NCI-H774 (cell line): ENCODE measurements around the gene ZBTB17.

ENCODE experiments used
- DNase-seq: peaks from one replicate; lab custom pipeline; 2025; lab: John Stamatoyannopoulos, UW

ZBTB17 gene

GRCh38 chr1:15960808-15961207 is 15.1 kb downstream of the ZBTB17 start:
- DNase-seq: no peak

DNA sequence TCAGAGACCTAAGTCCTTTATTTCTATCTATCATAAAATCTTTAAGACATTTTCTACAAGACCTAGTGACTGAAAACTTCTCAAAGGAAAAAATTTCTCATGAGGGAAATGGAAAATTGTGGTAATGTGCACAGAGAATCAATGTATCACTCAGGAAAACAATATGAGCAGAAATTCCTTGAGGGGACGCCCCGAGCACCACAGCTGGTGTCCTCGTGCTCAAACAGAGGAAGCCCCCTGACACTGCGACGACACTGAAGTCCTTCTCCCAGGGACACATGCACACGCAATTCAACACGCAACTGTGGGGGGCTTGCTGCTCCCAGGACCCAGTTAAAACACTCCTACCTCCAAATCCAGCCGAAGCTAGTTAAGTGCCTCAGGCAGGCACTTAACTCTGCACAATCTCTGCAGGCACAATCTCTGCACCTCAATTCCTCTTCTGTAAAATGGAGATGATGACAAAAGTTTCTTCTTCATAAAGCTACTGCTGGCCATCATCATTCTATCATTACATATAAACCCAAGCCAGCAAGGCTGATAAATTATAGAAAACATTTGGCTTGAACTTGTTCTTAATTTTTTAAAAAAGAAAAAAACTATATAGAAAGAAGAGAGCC is 16.0 kb downstream of the ZBTB17 start:
- DNase-seq: no peak

GRCh38 chr1:15959424-15959823 is 16.5 kb downstream of the ZBTB17 start:
- no peak for DNase-seq

DNA sequence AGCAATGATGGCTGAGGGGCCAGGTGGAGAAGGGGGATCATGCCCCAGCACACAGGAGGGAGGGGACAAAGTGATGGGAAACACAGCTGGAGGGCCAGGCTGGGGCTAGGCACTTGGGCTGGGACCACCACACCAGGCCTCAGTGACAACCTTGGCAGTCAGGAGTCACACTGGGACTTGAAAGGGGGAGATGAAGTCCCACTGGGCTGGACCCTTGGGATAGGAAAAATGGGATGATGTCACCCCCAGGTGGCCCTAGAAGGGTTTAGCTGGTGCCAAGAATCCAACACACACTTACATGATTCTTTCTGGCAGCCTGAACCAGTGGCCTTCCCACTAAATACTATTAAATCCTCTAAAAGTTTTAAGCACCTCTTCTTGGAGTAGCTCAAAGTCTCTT is 17.1 kb downstream of the ZBTB17 start:
- no peak for DNase-seq

- no peak for DNase-seq
Observed at GRCh38 chr1:15958111-15958510, 17.8 kb downstream of the ZBTB17 start.

DNA sequence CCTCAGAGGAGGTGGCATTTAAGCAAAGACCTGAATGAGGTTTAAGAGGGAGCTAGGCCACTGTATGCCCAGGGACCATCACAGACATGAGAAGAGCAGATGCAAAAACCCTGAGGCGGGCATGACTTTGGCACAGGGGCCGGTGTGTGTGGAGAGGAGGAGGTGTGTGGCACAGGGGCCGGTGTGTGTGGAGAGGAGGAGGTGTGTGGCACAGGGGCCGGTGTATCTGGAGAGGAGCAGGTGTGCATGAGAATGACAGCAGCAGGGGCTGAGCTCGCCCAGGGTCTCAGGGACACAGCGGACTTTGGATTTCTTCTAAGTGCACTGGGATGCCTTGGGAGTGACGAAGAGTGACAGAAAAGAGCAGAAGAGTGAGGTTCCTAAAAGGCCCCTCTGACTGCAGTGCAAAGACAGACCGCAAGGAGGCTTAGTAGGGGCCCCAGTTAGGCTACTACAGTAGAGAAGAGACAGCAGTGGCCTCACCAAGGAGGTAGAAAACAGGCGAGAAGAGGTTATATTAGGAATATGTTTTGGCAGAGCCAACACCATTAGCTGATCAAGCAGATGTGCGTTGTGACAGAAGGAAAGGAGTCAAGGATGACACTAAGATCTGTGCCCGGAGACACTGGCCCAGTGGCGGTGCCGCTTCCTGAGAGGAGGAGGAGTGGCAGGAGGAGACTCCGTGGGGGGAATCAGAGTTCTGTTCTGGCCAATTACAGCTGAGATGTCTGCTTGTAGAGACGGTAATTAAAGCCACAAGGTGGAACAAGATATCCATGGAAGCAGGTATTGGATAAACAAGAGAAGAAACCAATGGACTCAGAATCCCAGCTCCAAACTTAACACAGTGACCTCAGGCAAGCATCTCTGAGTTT is 18.4 kb downstream of the ZBTB17 start:
- no peak for DNase-seq

DNA sequence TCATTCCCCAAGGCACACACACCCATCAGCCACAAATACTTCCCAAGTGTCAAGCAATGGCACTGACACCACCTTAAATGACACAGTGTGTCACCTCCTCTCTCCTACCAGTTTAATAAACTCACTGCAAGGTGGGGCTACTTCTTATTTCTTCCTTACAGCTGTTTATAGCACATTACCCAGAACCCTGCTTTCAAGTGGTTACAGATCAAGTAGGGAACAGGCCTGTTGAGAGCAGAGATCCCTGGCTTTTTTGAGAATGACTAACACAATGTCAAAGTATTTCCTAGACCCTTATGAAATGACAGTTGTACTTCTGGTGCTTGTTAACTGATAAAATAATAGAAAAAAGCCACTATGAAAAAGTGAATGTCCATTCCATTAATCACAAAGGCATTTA is 19.8 kb downstream of the ZBTB17 start:
- no peak for DNase-seq

GRCh38 chr1:15955552-15955951 is 20.3 kb downstream of the ZBTB17 start:
- no peak for DNase-seq

GRCh38 chr1:15954316-15954715 is 21.6 kb downstream of the ZBTB17 start:
- DNase-seq: no peak

DNA sequence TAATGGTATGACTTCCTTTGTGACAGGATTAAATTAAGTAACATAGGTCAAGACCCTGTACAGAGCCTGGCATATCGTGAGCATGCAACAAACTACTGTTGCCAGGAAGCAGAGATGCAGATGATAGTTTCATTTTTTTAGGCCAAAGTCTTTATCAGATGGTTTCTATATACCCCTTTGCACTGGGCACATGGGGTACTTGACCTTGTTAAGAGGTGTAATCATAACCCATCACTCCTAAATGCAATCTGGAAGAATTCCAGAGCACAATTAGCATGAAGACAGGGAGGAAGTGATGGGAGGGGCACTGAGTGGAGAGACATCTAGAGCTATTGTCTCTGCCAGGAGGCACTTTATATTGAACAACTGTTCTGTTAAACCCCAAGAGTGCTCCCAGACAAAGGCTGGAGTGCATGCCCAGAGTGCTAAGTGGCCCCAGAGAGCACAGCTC is 22.1 kb downstream of the ZBTB17 start:
- DNase-seq: peak; percentile 71

DNA sequence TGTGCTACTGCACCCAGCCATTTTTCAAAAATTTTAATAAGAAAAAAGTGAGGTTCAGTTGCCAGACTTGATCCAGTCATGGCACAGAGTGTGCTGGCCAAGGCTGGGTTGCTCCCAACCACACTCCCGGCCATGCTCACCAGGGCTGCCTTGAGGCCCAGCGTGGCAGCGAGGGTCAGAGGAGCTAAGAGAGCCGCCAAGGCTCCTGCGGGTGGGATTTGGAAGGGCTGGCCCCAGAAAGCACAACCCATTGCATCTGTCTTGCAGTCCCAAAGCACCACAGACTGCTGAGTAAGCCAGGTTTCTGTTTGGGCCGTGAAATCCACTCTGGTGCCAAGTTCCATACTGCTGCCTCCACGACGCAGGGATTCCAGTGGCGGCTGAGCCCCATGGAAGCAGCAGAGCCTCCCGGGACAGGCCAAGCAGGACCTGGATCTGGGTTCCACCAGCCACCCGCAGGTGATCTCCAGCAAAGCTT is 22.6 kb downstream of the ZBTB17 start:
- DNase-seq: no peak

DNA sequence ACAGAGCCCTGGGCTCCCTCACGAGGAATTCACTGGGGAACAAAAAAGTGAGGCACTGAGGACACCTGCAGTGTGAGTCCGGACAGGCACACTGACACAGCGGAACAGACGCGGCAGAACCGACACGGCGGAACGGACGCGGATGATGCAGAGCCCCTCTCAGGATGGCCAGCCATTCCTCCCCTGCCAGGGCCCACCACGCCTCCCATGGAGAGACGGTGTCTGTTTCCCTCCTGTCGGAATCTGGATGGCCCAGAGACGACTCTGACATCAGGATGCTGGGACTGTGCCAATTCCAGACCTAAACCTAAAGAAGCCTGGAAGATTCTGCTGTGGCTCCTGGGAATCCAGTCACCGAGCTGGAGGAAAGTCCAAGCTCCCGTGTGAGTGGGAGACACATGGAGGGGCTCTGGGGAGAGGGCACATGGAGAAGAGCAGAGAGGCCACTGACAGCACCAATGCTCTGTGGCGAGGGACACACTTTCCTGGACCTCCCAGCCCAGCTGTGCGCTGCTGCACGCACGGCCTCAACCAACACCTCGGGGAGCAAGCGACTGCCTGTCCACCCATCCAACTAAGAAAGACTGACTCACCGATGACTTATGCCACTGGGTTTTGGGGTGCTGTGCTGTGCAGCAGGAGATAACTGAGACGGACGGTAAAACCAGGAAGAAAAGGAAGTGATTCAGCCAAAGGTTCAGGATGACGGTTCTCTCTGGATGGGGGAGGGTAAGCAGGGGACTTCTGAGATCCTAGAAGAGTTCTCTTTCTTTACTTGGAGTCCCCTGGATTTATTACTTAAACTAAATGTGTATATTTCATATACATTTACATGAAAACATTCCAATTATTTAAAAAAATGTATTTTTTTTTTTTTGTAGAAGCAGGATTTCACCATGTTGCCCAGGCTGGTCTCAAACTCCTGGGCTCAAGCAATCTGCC is 23.3 kb downstream of the ZBTB17 start:
- no peak for DNase-seq

GRCh38 chr1:15951341-15952153 is 24.4 kb downstream of the ZBTB17 start:
- no peak for DNase-seq

GRCh38 chr1:15950763-15951295 is 25.1 kb downstream of the ZBTB17 start:
- DNase-seq: no peak

GRCh38 chr1:15950302-15950701 is 25.6 kb downstream of the ZBTB17 start:
- DNase-seq: no peak

- no peak for DNase-seq
Observed at GRCh38 chr1:15949453-15950245, 26.3 kb downstream of the ZBTB17 start.

DNA sequence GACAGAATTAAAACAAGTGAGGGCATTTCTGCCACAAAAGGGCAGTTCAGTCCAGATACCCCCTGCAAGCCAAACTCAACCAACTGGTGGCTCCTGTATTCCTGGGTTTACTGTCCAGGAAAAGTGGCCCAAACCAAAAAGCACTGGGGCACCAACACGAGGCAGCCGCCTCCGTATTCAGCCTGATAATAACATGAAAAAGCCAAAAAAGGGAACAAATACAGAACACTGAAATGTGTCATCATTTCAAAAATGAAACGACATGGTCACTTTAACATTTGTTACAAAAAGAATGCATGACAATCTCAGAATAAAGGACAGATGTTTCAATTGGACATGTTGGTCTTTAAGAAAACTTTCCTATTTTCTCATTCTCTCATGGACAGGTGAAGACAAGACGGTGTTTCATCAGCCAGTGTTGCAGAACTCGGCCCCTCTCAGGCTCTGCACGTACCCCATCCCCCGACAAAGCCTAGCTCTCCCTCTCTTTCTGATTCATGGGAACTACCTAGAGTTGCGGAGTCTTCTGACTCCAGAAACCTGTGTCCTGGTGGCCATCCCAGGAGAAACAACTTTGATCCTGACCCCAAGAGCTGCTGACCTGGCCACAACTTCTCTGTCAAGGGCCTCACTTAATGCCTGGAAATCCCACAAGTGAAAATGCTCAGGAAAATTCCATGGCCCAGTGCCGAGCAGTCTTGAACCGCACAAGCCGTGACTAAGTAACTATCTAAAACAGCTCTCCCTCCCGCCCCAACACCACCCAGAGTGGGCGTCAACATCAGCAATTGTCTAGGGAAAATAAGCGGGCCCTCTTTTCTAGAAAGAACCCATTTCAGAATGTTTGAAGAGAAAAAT is 27.1 kb downstream of the ZBTB17 start:
- DNase-seq: no peak

- DNase-seq: no peak
Observed at GRCh38 chr1:15948091-15948591, 27.8 kb downstream of the ZBTB17 start.
